ENCODE measurements around the gene NUP42.

The NUP42 gene

GRCh38 chr7:23204241-23204640 is 22.4 kb downstream of the NUP42 start:
- Histone ChIP-seq H3K36me3 (ENCODE audit: insufficient read depth, low read length) (peaks cover 22% of the 10 kb centered on the region), H3K9me3 (ENCODE audit: insufficient read depth, low read depth, low read length) (no peaks in the 10 kb centered on the region), H3K4me3 (ENCODE audit: low read length) (no peak overlapping the region), H3K4me1 (ENCODE audit: insufficient read depth, low read length) (no peaks in the 10 kb centered on the region), H3K27ac (ENCODE audit: low read depth, low read length) (no peak overlapping the region), H3K9ac (ENCODE audit: low read depth, low read length) (no peak overlapping the region), H3K27me3 (ENCODE audit: insufficient read depth, low read length) (no peaks in the 10 kb centered on the region)
- WGBS = 100% methylated on average over 1 of the region's 1 CpG

- Histone ChIP-seq H3K27ac (ENCODE audit: low read depth, low read length) (no peak overlapping the region), H3K9ac (ENCODE audit: low read depth, low read length) (no peak overlapping the region), H3K4me3 (ENCODE audit: low read length) (no peak overlapping the region), H3K36me3 (ENCODE audit: insufficient read depth, low read length) (peaks cover 9% of the 10 kb centered on the region), H3K9me3 (ENCODE audit: insufficient read depth, low read depth, low read length) (no peaks in the 10 kb centered on the region), H3K27me3 (ENCODE audit: insufficient read depth, low read length) (no peaks in the 10 kb centered on the region), H3K4me1 (ENCODE audit: insufficient read depth, low read length) (no peaks in the 10 kb centered on the region)
- 89% methylated on average over 2 of the region's 2 CpGs for WGBS
Measured at GRCh38 chr7:23205577-23205908, 23.7 kb downstream of the NUP42 start.

GRCh38 chr7:23205909-23206767 is 24.3 kb downstream of the NUP42 start:
- H3K27ac ChIP-seq (ENCODE audit: low read depth, low read length) = no peak overlapping the region

GRCh38 chr7:23207021-23207420 is 25.2 kb downstream of the NUP42 start:
- Histone ChIP-seq H3K36me3 (ENCODE audit: insufficient read depth, low read length) (no peaks in the 10 kb centered on the region; the same call in 1 of the 2 replicates), H3K27ac (ENCODE audit: low read depth, low read length) (no peak overlapping the region), H3K9ac (ENCODE audit: low read depth, low read length) (no peak overlapping the region), H3K4me3 (ENCODE audit: low read length) (no peak overlapping the region), H3K27me3 (ENCODE audit: insufficient read depth, low read length) (no peaks in the 10 kb centered on the region), H3K4me1 (ENCODE audit: insufficient read depth, low read length) (no peaks in the 10 kb centered on the region), H3K9me3 (ENCODE audit: insufficient read depth, low read depth, low read length) (no peaks in the 10 kb centered on the region)
- 100% methylated on average over 2 of the region's 2 CpGs for WGBS

More at GRCh38 chr7:23205909-23206767, 24.3 kb downstream of the NUP42 start:
- H3K9me3 ChIP-seq (ENCODE audit: insufficient read depth, low read depth, low read length) = no peaks in the 10 kb centered on the region
- H3K27me3 ChIP-seq (ENCODE audit: insufficient read depth, low read length) = no peaks in the 10 kb centered on the region
- no peak overlapping the region for H3K4me3 ChIP-seq (ENCODE audit: low read length)
- WGBS = 96% methylated on average over 76 of the region's 76 CpGs
- H3K36me3 ChIP-seq (ENCODE audit: insufficient read depth, low read length) = peaks cover 3% of the 10 kb centered on the region
- no peaks in the 10 kb centered on the region for H3K4me1 ChIP-seq (ENCODE audit: insufficient read depth, low read length)
- H3K9ac ChIP-seq (ENCODE audit: low read depth, low read length) = no peak overlapping the region

- H3K9ac ChIP-seq (ENCODE audit: low read depth, low read length) = no peak overlapping the region
- no peaks in the 10 kb centered on the region for H3K27me3 ChIP-seq (ENCODE audit: insufficient read depth, low read length)
- H3K4me3 ChIP-seq (ENCODE audit: low read length) = no peak overlapping the region
- no peaks in the 10 kb centered on the region; the same call in 1 of the 2 replicates for H3K36me3 ChIP-seq (ENCODE audit: insufficient read depth, low read length)
- 74% methylated on average over 1 of the region's 3 CpGs for WGBS
- no peaks in the 10 kb centered on the region for H3K9me3 ChIP-seq (ENCODE audit: insufficient read depth, low read depth, low read length)
- H3K4me1 ChIP-seq (ENCODE audit: insufficient read depth, low read length) = no peaks in the 10 kb centered on the region
- H3K27ac ChIP-seq (ENCODE audit: low read depth, low read length) = no peak overlapping the region
Measured at GRCh38 chr7:23207884-23208283, 26.0 kb downstream of the NUP42 start.

GRCh38 chr7:23208316-23208715 is 26.5 kb downstream of the NUP42 start:
- WGBS = 90% methylated on average over 3 of the region's 4 CpGs
- Histone ChIP-seq H3K36me3 (ENCODE audit: insufficient read depth, low read length) (no peaks in the 10 kb centered on the region; the same call in 1 of the 2 replicates), H3K4me3 (ENCODE audit: low read length) (no peak overlapping the region), H3K9ac (ENCODE audit: low read depth, low read length) (no peak overlapping the region), H3K4me1 (ENCODE audit: insufficient read depth, low read length) (no peaks in the 10 kb centered on the region), H3K27ac (ENCODE audit: low read depth, low read length) (no peak overlapping the region), H3K9me3 (ENCODE audit: insufficient read depth, low read depth, low read length) (no peaks in the 10 kb centered on the region), H3K27me3 (ENCODE audit: insufficient read depth, low read length) (no peaks in the 10 kb centered on the region)

GRCh38 chr7:23210506-23210905 is 28.7 kb downstream of the NUP42 start:
- no peaks in the 10 kb centered on the region for H3K4me1 ChIP-seq (ENCODE audit: insufficient read depth, low read length)
- no peak overlapping the region for H3K4me3 ChIP-seq (ENCODE audit: low read length)
- H3K36me3 ChIP-seq (ENCODE audit: insufficient read depth, low read length) = no peaks in the 10 kb centered on the region
- no peaks in the 10 kb centered on the region for H3K9me3 ChIP-seq (ENCODE audit: insufficient read depth, low read depth, low read length)
- no peak overlapping the region for H3K9ac ChIP-seq (ENCODE audit: low read depth, low read length)
- H3K27ac ChIP-seq (ENCODE audit: low read depth, low read length) = no peak overlapping the region
- no peaks in the 10 kb centered on the region for H3K27me3 ChIP-seq (ENCODE audit: insufficient read depth, low read length)
- WGBS = 91% methylated on average over 2 of the region's 2 CpGs

GRCh38 chr7:23211589-23211988 is 29.7 kb downstream of the NUP42 start:
- Histone ChIP-seq H3K9ac (ENCODE audit: low read depth, low read length) (no peak overlapping the region), H3K9me3 (ENCODE audit: insufficient read depth, low read depth, low read length) (no peaks in the 10 kb centered on the region), H3K4me1 (ENCODE audit: insufficient read depth, low read length) (no peaks in the 10 kb centered on the region), H3K27ac (ENCODE audit: low read depth, low read length) (no peak overlapping the region), H3K27me3 (ENCODE audit: insufficient read depth, low read length) (no peaks in the 10 kb centered on the region), H3K36me3 (ENCODE audit: insufficient read depth, low read length) (no peaks in the 10 kb centered on the region), H3K4me3 (ENCODE audit: low read length) (no peak overlapping the region)
- 91% methylated on average over 11 of the region's 11 CpGs for WGBS

- Histone ChIP-seq H3K27ac (ENCODE audit: low read depth, low read length) (no peak overlapping the region), H3K4me3 (ENCODE audit: low read length) (no peak overlapping the region), H3K36me3 (ENCODE audit: insufficient read depth, low read length) (no peaks in the 10 kb centered on the region), H3K9ac (ENCODE audit: low read depth, low read length) (no peak overlapping the region), H3K27me3 (ENCODE audit: insufficient read depth, low read length) (no peaks in the 10 kb centered on the region), H3K4me1 (ENCODE audit: insufficient read depth, low read length) (no peaks in the 10 kb centered on the region), H3K9me3 (ENCODE audit: insufficient read depth, low read depth, low read length) (no peaks in the 10 kb centered on the region)
- WGBS = 90% methylated on average over 2 of the region's 2 CpGs
Measured at GRCh38 chr7:23212395-23212794, 30.5 kb downstream of the NUP42 start.

GRCh38 chr7:23212841-23213240 is 31.0 kb downstream of the NUP42 start:
- H3K36me3 ChIP-seq (ENCODE audit: insufficient read depth, low read length) = no peaks in the 10 kb centered on the region
- H3K27ac ChIP-seq (ENCODE audit: low read depth, low read length) = no peak overlapping the region
- H3K4me3 ChIP-seq (ENCODE audit: low read length) = no peak overlapping the region
- WGBS = 73% methylated on average over 3 of the region's 4 CpGs
- no peaks in the 10 kb centered on the region for H3K9me3 ChIP-seq (ENCODE audit: insufficient read depth, low read depth, low read length)
- no peak overlapping the region for H3K9ac ChIP-seq (ENCODE audit: low read depth, low read length)
- no peaks in the 10 kb centered on the region for H3K4me1 ChIP-seq (ENCODE audit: insufficient read depth, low read length)
- no peaks in the 10 kb centered on the region for H3K27me3 ChIP-seq (ENCODE audit: insufficient read depth, low read length)

- no peaks in the 10 kb centered on the region for H3K9me3 ChIP-seq (ENCODE audit: insufficient read depth, low read depth, low read length)
- no peak overlapping the region for H3K9ac ChIP-seq (ENCODE audit: low read depth, low read length)
- no peaks in the 10 kb centered on the region for H3K36me3 ChIP-seq (ENCODE audit: insufficient read depth, low read length)
- WGBS = 95% methylated on average over 11 of the region's 11 CpGs
- no peak overlapping the region for H3K4me3 ChIP-seq (ENCODE audit: low read length)
- no peaks in the 10 kb centered on the region for H3K27me3 ChIP-seq (ENCODE audit: insufficient read depth, low read length)
- no peak overlapping the region for H3K27ac ChIP-seq (ENCODE audit: low read depth, low read length)
- no peaks in the 10 kb centered on the region for H3K4me1 ChIP-seq (ENCODE audit: insufficient read depth, low read length)
Measured at GRCh38 chr7:23213755-23214154, 31.9 kb downstream of the NUP42 start.

- Histone ChIP-seq H3K36me3 (ENCODE audit: insufficient read depth, low read length) (no peaks in the 10 kb centered on the region), H3K27me3 (ENCODE audit: insufficient read depth, low read length) (no peaks in the 10 kb centered on the region), H3K4me1 (ENCODE audit: insufficient read depth, low read length) (no peaks in the 10 kb centered on the region), H3K27ac (ENCODE audit: low read depth, low read length) (no peak overlapping the region), H3K9ac (ENCODE audit: low read depth, low read length) (no peak overlapping the region), H3K9me3 (ENCODE audit: insufficient read depth, low read depth, low read length) (no peaks in the 10 kb centered on the region), H3K4me3 (ENCODE audit: low read length) (no peak overlapping the region)
- WGBS = 93% methylated on average over 5 of the region's 5 CpGs
Measured at GRCh38 chr7:23214423-23214822, 32.6 kb downstream of the NUP42 start.

All from HUES64 (cell line).